ENCODE measurements around the gene MAGI2.
"Not testable (repeated sequence)": the region's sequence is repeated elsewhere in the genome, so short reads cannot be mapped to it uniquely, and the experiment has no call there.

The MAGI2 gene

GRCh38 chr7:78346827-78347226, 1106.6 kb downstream of the MAGI2 start:
- no peak for DNase-seq (ENCODE audit: low read depth)

DNA sequence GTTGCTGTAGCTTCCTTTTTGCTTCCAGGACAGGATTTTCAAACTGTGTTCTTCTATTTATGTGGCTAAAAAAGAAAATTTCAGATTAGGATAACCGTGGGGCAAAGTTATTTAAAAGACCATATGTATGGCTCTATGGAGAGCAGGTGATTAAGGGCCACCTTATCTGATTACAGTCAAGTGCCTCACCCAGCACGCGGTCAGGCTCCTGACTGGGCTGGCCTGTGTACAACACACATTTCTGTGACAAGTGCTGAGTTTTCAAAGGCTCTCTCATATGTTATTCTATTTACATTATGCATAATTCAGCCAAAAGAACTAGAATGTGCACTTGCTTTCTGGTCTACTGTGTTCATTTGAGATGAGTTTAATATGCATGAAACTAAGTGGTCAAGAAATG, 1107.5 kb downstream of the MAGI2 start:
- no peak for DNase-seq (ENCODE audit: low read depth)

GRCh38 chr7:78345293-78345911, 1108.1 kb downstream of the MAGI2 start:
- no peak for DNase-seq (ENCODE audit: low read depth)

- no peak for DNase-seq (ENCODE audit: low read depth)
Observed at GRCh38 chr7:78334426-78334825, 1119.0 kb downstream of the MAGI2 start.

DNA sequence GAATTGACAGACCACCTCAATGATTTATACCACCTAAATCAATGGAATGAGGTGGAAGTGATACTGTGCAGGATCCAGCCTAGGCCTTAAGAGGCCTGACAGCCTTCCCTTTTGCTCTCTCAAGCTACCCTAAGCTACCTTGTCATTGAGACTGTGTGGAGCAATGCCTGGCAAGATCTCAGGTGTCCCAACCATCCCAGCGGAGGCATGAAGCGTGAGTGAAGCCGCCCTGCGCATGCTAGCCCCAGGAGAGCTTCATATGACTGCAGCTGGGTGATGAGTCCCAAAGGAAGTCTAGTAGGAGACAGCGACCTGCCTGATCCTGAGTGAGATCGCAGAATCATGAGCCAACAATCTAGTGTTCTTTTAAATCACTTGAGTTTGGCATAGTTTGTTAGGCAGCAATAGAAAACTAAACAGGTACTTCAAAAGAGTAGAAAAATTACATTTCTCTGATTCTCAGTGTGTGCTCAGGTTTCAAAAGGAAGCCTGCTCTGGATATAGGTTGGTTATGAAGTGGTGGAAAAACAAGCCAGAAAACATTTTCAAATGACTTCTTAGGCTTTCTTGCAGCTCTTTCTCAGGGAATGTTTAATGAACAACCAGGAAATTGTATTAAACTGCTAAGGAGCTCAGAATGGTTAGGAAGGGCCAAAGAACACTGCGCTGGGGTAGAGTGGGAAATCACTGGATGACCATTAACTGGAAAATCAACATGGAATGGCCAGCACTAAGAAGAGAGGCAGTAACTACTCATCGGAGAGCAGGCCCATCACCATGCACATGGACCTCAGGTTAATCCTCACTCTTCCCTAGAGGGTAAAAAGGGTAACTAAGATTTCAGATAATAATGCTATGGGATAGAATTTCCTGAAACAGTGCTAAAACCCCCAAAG, 1119.7 kb downstream of the MAGI2 start:
- no peak for DNase-seq (ENCODE audit: low read depth)

GRCh38 chr7:78329001-78329655, 1124.3 kb downstream of the MAGI2 start:
- DNase-seq (ENCODE audit: low read depth) = no peak

DNA sequence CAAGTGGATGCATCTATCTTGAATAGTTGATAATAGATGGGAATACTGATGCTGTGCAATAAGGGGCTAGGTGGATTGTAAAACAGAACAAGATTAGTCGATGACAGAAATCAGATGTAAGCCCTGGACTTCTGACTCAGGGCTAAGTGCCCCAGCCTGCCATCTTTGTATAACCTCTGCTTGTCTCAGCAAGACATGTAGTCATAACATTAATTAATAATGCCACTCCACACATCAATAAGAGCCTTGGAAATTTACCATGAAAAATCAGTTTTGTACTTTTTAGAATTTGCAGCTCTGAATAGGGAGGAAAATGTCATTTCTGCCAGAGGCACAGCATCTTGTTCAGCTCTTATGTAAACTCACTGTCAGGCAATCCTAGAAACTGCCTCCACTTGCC, 1125.7 kb downstream of the MAGI2 start:
- DNase-seq (ENCODE audit: low read depth) = no peak

- no peak for DNase-seq (ENCODE audit: low read depth)
Observed at GRCh38 chr7:78326876-78327275, 1126.6 kb downstream of the MAGI2 start.

DNA sequence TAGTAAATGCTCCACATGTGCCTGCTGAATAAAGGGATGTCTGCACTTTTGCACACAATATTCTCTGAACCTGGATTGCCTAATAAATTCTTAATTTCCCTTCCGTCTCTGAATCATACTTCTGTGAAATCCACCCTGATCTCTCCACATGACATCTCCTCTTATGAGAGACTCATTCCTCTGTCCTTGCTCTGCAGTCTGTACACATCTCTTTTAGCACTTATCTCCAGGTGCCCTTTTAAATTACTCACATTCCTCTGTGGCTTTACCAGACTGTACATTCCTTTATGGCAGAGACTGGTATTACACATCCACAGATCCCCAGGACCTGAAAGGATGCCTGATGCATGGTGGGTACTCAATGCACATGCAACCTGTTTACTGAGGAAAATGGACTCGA, 1127.3 kb downstream of the MAGI2 start:
- DNase-seq (ENCODE audit: low read depth) = no peak

- no peak for DNase-seq (ENCODE audit: low read depth)
Observed at GRCh38 chr7:78323118-78323517, 1130.3 kb downstream of the MAGI2 start.

DNA sequence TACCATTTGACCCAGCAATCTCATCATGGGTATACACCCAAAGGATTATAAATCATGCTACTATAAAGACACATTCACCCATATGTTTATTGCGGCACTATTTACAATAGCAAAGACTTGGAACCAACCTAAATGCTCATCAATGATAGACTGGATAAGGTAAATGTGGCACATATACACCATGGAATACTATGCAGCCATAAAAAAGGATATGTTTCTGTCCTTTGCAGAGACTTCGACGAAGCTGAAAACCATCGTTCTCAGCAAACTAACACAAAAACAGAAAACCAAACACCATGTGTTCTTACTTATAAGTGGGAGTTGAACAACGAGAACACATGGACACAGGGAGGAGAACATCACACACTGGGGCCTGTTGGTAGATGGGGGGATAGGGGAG, 1131.2 kb downstream of the MAGI2 start:
- DNase-seq (ENCODE audit: low read depth) = not testable (repeated sequence)

GRCh38 chr7:78317371-78317770, 1136.1 kb downstream of the MAGI2 start:
- DNase-seq (ENCODE audit: low read depth) = no peak

- DNase-seq (ENCODE audit: low read depth) = no peak
Observed at GRCh38 chr7:78316110-78316509, 1137.4 kb downstream of the MAGI2 start.

DNA sequence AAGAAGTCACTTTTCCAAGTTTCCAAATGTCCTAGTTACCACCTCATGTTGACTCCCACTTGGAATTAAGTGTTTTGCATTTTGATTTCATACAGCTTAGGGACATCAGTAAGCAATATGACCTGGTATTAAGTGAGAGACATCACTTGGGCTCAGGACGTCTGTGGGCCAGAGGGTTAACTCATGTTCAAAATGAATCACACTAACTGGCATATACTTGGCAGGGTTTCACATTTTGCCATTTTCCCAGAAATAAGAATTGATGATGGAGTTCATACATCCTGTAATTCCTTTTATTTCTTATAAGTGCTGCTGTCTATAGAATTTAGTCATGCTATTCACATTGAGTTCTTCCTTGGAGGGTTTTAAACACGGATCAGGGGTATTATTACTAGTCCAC, 1138.3 kb downstream of the MAGI2 start:
- no peak for DNase-seq (ENCODE audit: low read depth)

- no peak for DNase-seq (ENCODE audit: low read depth)
Observed at GRCh38 chr7:78311181-78311580, 1142.3 kb downstream of the MAGI2 start.

DNA sequence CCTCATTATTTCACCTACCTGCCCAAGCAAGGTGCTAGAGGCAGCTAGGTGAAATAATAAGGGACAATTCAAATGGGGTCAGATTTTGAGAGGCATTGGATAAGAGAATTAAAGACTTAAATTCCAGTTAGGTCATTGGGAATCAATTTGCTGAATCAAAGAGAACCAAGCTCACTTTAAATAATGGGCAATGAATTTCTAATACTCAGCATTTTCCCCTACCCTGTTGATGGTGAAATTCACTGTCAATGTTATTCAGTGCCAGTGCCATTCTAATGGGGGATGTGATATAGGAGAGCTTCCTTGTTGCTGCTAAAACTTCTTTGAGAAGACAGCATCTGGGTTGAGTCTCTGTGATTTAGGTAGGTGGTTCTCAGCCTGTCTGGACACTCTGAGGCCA, 1145.6 kb downstream of the MAGI2 start:
- no peak for DNase-seq (ENCODE audit: low read depth)

GRCh38 chr7:78306634-78307033, 1146.8 kb downstream of the MAGI2 start:
- no peak for DNase-seq (ENCODE audit: low read depth)

- no peak for DNase-seq (ENCODE audit: low read depth)
Observed at GRCh38 chr7:78301407-78301806, 1152.1 kb downstream of the MAGI2 start.

- no peak for DNase-seq (ENCODE audit: low read depth)
Observed at GRCh38 chr7:78299088-78299487, 1154.4 kb downstream of the MAGI2 start.

GRCh38 chr7:78296644-78297371, 1156.7 kb downstream of the MAGI2 start:
- no peak for DNase-seq (ENCODE audit: low read depth)

DNA sequence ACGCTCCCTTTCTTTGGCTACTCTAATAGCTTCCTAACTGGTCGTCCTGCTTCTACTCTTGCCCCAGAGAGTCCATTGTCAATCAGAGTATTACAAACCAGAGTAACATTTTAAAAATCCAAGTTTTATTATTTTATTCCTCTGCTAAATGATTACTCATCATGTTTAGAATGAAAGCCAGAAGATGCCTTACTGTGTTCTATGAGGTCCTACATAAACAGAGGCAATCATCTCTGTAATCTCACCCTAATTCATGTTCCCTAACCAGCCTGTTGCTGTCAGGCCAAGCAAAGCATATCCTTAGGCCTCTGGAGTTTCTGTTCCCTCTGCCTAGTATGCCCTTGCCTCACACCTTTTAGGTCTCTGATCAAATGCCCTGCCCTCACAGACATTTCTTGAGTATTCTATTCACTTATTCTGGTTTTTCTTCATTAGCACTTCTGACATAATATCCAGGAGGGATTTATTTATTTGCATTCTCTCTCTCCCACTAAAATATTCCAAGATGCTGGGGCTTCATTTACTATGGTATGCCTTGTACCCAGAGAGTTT, 1157.3 kb downstream of the MAGI2 start:
- DNase-seq (ENCODE audit: low read depth) = no peak

- not testable (repeated sequence) for DNase-seq (ENCODE audit: low read depth)
Observed at GRCh38 chr7:78289471-78289870, 1164.0 kb downstream of the MAGI2 start.

Measured in activated gamma-delta T cell treated with anti-CD3 and anti-CD28 coated beads, Interleukin-2, amount 50 U/mL, for 16 hours (primary cell).